ENCODE data around the gene XPNPEP1. TPM values are rescaled to one million over a fixed set of nuclear protein-coding genes. Genes with fewer than 3 reads are reported as not detected.

Gene XPNPEP1
- polyA plus RNA-seq, 1 of the 3 experiments (the other 2 are of a cell fraction): 167 TPM

DNA sequence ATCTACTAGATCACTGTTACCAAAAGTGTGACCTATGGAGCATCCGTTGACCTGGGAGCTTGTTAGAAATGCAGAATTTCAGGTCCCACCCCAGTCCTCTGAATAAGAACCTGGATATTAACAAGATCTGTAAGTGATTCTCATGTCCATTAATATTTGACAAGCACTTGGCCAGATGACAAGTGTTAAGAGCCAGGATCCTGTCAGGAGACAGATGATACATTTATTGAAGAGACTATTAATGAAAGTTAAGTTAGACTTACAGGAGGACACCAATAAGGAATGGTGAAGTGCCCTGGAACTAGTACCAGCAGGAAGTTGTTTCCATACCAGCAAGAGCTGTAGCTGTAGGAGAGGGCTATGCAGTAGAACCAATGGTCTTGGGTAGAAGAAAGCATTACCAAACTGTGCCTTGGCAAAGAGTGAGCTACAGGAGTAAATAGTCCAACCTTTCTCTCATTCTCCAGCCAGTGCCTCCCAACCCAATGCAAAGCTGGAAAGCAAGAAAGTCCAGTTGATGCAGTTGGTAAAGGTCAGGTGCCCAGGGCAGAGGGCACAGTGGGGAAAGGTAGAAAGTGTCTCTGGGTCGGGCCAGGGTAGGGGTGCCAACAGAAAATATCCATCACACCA is 49.2 kb upstream of the XPNPEP1 start (continued):
- TF ChIP-seq, protein P1, sequence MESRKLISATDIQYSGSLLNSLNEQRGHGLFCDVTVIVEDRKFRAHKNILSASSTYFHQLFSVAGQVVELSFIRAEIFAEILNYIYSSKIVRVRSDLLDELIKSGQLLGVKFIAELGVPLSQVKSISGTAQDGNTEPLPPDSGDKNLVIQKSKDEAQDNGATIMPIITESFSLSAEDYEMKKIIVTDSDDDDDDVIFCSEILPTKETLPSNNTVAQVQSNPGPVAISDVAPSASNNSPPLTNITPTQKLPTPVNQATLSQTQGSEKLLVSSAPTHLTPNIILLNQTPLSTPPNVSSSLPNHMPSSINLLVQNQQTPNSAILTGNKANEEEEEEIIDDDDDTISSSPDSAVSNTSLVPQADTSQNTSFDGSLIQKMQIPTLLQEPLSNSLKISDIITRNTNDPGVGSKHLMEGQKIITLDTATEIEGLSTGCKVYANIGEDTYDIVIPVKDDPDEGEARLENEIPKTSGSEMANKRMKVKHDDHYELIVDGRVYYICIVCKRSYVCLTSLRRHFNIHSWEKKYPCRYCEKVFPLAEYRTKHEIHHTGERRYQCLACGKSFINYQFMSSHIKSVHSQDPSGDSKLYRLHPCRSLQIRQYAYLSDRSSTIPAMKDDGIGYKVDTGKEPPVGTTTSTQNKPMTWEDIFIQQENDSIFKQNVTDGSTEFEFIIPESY (IDR thresholded peaks at IDR 0.05; ENCODE audit: borderline replicate concordance, low read depth): no peak
- TF ChIP-seq GABPA (IDR thresholded peaks at IDR 0.05; ENCODE audit: low read depth) (no peak), TEAD4 (IDR thresholded peaks at IDR 0.05; ENCODE audit: borderline replicate concordance, insufficient read depth) (no peak), RXRA (IDR thresholded peaks at IDR 0.05; ENCODE audit: borderline replicate concordance, low read depth) (no peak)

DNA sequence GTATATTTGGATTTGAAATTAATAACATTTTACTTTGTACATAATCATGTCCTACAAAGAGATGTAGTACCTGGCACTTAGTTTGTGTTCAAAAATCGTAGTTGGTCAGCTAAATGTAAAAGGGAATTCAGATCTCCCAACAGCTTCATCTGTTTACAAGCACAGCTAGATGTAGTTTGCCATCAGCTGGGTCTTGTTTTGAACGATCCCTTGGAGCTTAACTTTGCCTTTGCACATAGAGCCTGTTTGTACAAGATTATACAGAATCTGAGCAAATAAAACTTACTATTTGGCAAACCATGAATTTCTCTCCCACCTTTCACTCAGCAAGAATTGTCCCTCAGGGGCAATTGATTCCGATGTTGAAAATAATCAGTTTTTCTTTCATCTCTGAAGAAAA is 48.3 kb upstream of the XPNPEP1 start:
- Histone ChIP-seq H3K9ac (no peak overlapping the region), H3K27me3 (ENCODE audit: insufficient read depth) (no peaks in the 10 kb centered on the region), H2AFZ (ENCODE audit: low read depth) (no peak overlapping the region), H4K20me1 (ENCODE audit: insufficient read depth) (no peaks in the 10 kb centered on the region), H3K4me3 (ENCODE audit: low read depth in 2 of 2, low read length in 1 of 2) (no peak overlapping the region), H3K9me3 (no peaks in the 10 kb centered on the region), H3K36me3 (replicated peaks in 1 of 2; ENCODE audit: control insufficient read depth in 1 of 2, insufficient read depth in 2 of 2, low read length in 1 of 2) (no peaks in the 10 kb centered on the region), H3K4me2 (no peak overlapping the region), H3K9me2 (no peaks in the 10 kb centered on the region), H3K27ac (ENCODE audit: low read depth in 2 of 2, low read length in 1 of 2) (peak overlapping the region in 1 of 2 experiments; percentile 81; a peak in 1 of 4 replicates), H3F3A (replicated peaks; ENCODE audit: insufficient read depth) (peaks cover 30% of the 10 kb centered on the region), H3K4me1 (ENCODE audit: control insufficient read depth in 1 of 2, insufficient read depth in 2 of 2, low read depth in 1 of 2, low read length in 1 of 2) (peaks cover 23 to 65% of the 10 kb centered on the region in 2 experiments), H3K79me2 (ENCODE audit: insufficient read depth) (no peaks in the 10 kb centered on the region)
- 89% methylated on average over 3 of the region's 3 CpGs for WGBS (ENCODE audit: low lambda C conversion rate)
- ChIA-PET POLR2A (no interaction called here), CTCF (interaction anchor here (1.3 kb wide), 1 partner anchor 87 kb away, joined by 5 read pairs; no protein-coding TSS in a partner anchor)
- no peak for DNase-seq
- no peak for TF ChIP-seq MAX (IDR thresholded peaks at IDR 0.05; ENCODE audit: low read depth)
- TF ChIP-seq SMC3 (IDR thresholded peaks at IDR 0.05; ENCODE audit: low read depth, low read length): no peak
- TF ChIP-seq RXRA (IDR thresholded peaks at IDR 0.05; ENCODE audit: borderline replicate concordance, low read depth): no peak
- TF ChIP-seq, protein P1 (IDR thresholded peaks at IDR 0.05; ENCODE audit: borderline replicate concordance, low read depth): no peak
- no peak for TF ChIP-seq GATA2 (CRISPR knock-in tag; IDR thresholded peaks at IDR 0.05)
- no peak for TF ChIP-seq CHD2 (IDR thresholded peaks at IDR 0.05; ENCODE audit: low read length, partially characterized antibody)

All from SK-N-SH (cell line).